Measurements from ENCODE around the gene NUCB1. TPM values are rescaled to one million over a fixed set of nuclear protein-coding genes. Genes with fewer than 3 reads are reported as not detected.

The NUCB1 gene
- total and polyA plus RNA-seq, 9 of the 15 experiments (the other 6 are each of a cell fraction or from before 2014, with no cell fraction given) = 3.1 to 153 (median 71.7) TPM

DNA sequence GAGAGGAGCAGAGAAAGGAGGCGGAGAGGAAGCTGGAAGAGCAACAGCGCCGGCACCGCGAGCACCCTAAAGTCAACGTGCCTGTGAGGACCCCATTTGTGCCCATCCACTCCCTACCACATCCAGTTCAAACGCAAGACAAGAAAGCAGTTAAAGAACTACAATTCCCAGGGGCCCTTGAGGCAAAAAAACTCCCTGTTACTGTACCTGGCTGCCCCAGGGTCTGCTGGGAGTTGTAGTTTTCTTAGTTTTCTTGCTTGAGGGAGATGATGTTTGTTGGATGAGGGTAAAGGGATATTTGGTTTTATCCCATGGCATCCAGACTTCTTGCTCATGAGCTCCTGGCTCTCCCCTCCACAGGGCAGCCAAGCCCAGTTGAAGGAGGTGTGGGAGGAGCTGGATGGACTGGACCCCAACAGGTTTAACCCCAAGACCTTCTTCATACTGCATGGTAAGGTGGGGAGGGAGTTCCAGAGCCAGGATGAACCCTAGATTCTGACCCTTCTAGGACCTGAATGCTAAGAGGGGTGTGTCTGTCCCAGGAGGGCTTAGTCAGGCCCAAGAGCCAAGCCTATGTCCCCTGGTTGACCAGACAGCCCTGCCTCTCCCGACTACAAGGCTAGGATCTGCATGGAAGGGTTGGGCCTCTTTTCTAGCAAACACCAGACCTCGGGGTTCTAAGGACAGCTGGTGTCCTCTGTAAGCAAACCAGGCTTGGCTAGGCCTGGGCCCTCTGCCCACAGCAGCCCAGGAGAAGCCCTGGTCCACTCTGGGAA lies 13.2 kb downstream of the NUCB1 start (continued):
- TF ChIP-seq, protein P1, sequence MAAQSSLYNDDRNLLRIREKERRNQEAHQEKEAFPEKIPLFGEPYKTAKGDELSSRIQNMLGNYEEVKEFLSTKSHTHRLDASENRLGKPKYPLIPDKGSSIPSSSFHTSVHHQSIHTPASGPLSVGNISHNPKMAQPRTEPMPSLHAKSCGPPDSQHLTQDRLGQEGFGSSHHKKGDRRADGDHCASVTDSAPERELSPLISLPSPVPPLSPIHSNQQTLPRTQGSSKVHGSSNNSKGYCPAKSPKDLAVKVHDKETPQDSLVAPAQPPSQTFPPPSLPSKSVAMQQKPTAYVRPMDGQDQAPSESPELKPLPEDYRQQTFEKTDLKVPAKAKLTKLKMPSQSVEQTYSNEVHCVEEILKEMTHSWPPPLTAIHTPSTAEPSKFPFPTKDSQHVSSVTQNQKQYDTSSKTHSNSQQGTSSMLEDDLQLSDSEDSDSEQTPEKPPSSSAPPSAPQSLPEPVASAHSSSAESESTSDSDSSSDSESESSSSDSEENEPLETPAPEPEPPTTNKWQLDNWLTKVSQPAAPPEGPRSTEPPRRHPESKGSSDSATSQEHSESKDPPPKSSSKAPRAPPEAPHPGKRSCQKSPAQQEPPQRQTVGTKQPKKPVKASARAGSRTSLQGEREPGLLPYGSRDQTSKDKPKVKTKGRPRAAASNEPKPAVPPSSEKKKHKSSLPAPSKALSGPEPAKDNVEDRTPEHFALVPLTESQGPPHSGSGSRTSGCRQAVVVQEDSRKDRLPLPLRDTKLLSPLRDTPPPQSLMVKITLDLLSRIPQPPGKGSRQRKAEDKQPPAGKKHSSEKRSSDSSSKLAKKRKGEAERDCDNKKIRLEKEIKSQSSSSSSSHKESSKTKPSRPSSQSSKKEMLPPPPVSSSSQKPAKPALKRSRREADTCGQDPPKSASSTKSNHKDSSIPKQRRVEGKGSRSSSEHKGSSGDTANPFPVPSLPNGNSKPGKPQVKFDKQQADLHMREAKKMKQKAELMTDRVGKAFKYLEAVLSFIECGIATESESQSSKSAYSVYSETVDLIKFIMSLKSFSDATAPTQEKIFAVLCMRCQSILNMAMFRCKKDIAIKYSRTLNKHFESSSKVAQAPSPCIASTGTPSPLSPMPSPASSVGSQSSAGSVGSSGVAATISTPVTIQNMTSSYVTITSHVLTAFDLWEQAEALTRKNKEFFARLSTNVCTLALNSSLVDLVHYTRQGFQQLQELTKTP (IDR thresholded peaks at IDR 0.05; ENCODE audit: low read depth in 1 of 2, partially characterized antibody in 2 of 2) = peak in 1 of 2 experiments; percentile 98
- TF ChIP-seq HCFC1 (IDR thresholded peaks at IDR 0.05; ENCODE audit: low read depth, low read length) (peak; percentile 94), MBD2 (IDR thresholded peaks at IDR 0.05; ENCODE audit: borderline replicate concordance, low read depth) (peak; percentile 57; the same call in 1 of the 2 replicates), CREM (IDR thresholded peaks at IDR 0.05; ENCODE audit: low read depth) (0 out of 2 replicates have a peak, but pooled peaks have one; percentile 30), ZNF644 (tag; IDR thresholded peaks at IDR 0.05; ENCODE audit: low read depth) (0 out of 2 replicates have a peak, but pooled peaks have one; percentile 60), ZNF143 (CRISPR knock-in tag; IDR thresholded peaks at IDR 0.05) (peak; percentile 93), ZNF589 (CRISPR knock-in tag; IDR thresholded peaks at IDR 0.05; ENCODE audit: low read depth) (no peak), ZNF766 (CRISPR knock-in tag; conservative IDR thresholded peaks at IDR 0.05) (0 out of 2 replicates have a peak, but pooled peaks have one; percentile 47)
- TF ChIP-seq, protein P2, sequence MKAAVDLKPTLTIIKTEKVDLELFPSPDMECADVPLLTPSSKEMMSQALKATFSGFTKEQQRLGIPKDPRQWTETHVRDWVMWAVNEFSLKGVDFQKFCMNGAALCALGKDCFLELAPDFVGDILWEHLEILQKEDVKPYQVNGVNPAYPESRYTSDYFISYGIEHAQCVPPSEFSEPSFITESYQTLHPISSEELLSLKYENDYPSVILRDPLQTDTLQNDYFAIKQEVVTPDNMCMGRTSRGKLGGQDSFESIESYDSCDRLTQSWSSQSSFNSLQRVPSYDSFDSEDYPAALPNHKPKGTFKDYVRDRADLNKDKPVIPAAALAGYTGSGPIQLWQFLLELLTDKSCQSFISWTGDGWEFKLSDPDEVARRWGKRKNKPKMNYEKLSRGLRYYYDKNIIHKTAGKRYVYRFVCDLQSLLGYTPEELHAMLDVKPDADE (conservative IDR thresholded peaks at IDR 0.05; ENCODE audit: control insufficient read depth, low read depth, low read length) = peak; percentile 83; the same call in 1 of the 2 replicates
- TF ChIP-seq, protein P3, sequence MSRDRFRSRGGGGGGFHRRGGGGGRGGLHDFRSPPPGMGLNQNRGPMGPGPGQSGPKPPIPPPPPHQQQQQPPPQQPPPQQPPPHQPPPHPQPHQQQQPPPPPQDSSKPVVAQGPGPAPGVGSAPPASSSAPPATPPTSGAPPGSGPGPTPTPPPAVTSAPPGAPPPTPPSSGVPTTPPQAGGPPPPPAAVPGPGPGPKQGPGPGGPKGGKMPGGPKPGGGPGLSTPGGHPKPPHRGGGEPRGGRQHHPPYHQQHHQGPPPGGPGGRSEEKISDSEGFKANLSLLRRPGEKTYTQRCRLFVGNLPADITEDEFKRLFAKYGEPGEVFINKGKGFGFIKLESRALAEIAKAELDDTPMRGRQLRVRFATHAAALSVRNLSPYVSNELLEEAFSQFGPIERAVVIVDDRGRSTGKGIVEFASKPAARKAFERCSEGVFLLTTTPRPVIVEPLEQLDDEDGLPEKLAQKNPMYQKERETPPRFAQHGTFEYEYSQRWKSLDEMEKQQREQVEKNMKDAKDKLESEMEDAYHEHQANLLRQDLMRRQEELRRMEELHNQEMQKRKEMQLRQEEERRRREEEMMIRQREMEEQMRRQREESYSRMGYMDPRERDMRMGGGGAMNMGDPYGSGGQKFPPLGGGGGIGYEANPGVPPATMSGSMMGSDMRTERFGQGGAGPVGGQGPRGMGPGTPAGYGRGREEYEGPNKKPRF (IDR thresholded peaks at IDR 0.05; ENCODE audit: low read depth, low read length) = no peak
- TF ChIP-seq, protein P4, sequence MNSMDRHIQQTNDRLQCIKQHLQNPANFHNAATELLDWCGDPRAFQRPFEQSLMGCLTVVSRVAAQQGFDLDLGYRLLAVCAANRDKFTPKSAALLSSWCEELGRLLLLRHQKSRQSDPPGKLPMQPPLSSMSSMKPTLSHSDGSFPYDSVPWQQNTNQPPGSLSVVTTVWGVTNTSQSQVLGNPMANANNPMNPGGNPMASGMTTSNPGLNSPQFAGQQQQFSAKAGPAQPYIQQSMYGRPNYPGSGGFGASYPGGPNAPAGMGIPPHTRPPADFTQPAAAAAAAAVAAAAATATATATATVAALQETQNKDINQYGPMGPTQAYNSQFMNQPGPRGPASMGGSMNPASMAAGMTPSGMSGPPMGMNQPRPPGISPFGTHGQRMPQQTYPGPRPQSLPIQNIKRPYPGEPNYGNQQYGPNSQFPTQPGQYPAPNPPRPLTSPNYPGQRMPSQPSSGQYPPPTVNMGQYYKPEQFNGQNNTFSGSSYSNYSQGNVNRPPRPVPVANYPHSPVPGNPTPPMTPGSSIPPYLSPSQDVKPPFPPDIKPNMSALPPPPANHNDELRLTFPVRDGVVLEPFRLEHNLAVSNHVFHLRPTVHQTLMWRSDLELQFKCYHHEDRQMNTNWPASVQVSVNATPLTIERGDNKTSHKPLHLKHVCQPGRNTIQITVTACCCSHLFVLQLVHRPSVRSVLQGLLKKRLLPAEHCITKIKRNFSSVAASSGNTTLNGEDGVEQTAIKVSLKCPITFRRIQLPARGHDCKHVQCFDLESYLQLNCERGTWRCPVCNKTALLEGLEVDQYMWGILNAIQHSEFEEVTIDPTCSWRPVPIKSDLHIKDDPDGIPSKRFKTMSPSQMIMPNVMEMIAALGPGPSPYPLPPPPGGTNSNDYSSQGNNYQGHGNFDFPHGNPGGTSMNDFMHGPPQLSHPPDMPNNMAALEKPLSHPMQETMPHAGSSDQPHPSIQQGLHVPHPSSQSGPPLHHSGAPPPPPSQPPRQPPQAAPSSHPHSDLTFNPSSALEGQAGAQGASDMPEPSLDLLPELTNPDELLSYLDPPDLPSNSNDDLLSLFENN (IDR thresholded peaks at IDR 0.05; ENCODE audit: low read depth in 2 of 2, low read length in 2 of 2) = no peak
